Natural killer cell (primary cell): ENCODE results near the gene EXD2. TPM values are rescaled to one million over a fixed set of nuclear protein-coding genes. Genes with fewer than 3 reads are reported as not detected.

Experiments
- ATAC-seq, 3 donors: fragments of 150-1000 bp in 2 of 3; fragments of 200-7000 bp in 1 of 3; cut with Tn5 transposase; 1 replicate in 1 of 3; 2 replicates in 2 of 3; pipeline ENCODE4 v1.10.0; 2021; ENCODE audit warnings: mild to moderate bottlenecking in 2 of 3, moderate library complexity in 2 of 3
- DNase-seq, 2 donors: peaks; one replicate each; pipeline versions ENCODE4 v3.0.0 to v3.0.0-alpha.2; 2013 to 2021; ENCODE audit warnings: mixed read lengths in 1 of 2
- H3K27ac ChIP-seq: one replicate; pipeline ENCODE4 v1.5.1; 2013; ENCODE audit warnings: mild to moderate bottlenecking, low read length
- H3K27me3 ChIP-seq: one replicate; pipeline ENCODE4 v1.6.1; 2013; ENCODE audit warnings: low read length; ENCODE audit not compliant: control insufficient read depth, insufficient read depth
- H3K36me3 ChIP-seq: one replicate; pipeline ENCODE4 v1.6.1; 2013; ENCODE audit warnings: low read length; ENCODE audit not compliant: control insufficient read depth, insufficient read depth
- H3K4me1 ChIP-seq: one replicate; pipeline ENCODE4 v1.6.1; 2013; ENCODE audit warnings: low read length; ENCODE audit not compliant: control insufficient read depth, insufficient read depth
- H3K4me3 ChIP-seq: one replicate; pipeline ENCODE4 v1.5.1; 2013; ENCODE audit warnings: low read length
- H3K9me3 ChIP-seq: one replicate; pipeline ENCODE4 v1.6.1; 2013; ENCODE audit warnings: low read length; ENCODE audit not compliant: control insufficient read depth, insufficient read depth
- H3K27ac Mint-ChIP-seq, 2 donors: one replicate each; pipeline ENCODE4 v1.8.0; 2022; ENCODE audit warnings: mild to moderate bottlenecking in 2 of 2, mixed read lengths in 2 of 2, moderate library complexity in 1 of 2
- H3K27me3 Mint-ChIP-seq, 2 donors: one replicate each; pipeline ENCODE4 v1.8.0; 2022; ENCODE audit warnings: low read depth in 2 of 2, mixed read lengths in 2 of 2
- H3K36me3 Mint-ChIP-seq: one replicate; pipeline ENCODE4 v1.8.0; 2022; ENCODE audit warnings: mixed read lengths
- H3K4me1 Mint-ChIP-seq, 2 donors: one replicate each; pipeline ENCODE4 v1.8.0; 2022; ENCODE audit warnings: mixed read lengths in 2 of 2
- H3K4me3 Mint-ChIP-seq: one replicate; pipeline ENCODE4 v1.8.0; 2022; ENCODE audit warnings: mild to moderate bottlenecking, moderate library complexity, mixed read lengths
- H3K9me3 Mint-ChIP-seq, 2 donors: one replicate each; pipeline ENCODE4 v1.8.0; 2022; ENCODE audit warnings: mixed read lengths in 2 of 2
- CTCF ChIP-seq: fragments of 200-600 bp; IDR thresholded peaks from one replicate; pipeline ENCODE4 v1.8.0; 2022; ENCODE audit warnings: antibody characterized with exemption
- WGBS: methylation state at CpG from one replicate; pipeline ENCODE4 v1.1.7; 2013; ENCODE audit warnings: missing lambda C conversion rate; ENCODE audit not compliant: insufficient coverage; 5-methylcytosine and 5-hydroxymethylcytosine counted together
- intact Hi-C: fragments of 100-400 bp; cut with micrococcal nuclease; formaldehyde crosslinking; loops from one replicate; pipeline ENCODE4 v1.14.2; 2022
- total RNA-seq, 4 donors: library from RNA; stranded (reverse); fragments of 120-200 nt in 1 of 4; gene quantifications; one replicate each; pipeline versions ENCODE4 v1.2.3 to v1.2.4, GENCODE V29; 2013 to 2022

EXD2 gene
- total RNA-seq, 3 donors from 2014 or later (not counting 1 experiment from before 2014, with no cell fraction given): 2.0 to 4.9 (median 2.9) TPM

DNA sequence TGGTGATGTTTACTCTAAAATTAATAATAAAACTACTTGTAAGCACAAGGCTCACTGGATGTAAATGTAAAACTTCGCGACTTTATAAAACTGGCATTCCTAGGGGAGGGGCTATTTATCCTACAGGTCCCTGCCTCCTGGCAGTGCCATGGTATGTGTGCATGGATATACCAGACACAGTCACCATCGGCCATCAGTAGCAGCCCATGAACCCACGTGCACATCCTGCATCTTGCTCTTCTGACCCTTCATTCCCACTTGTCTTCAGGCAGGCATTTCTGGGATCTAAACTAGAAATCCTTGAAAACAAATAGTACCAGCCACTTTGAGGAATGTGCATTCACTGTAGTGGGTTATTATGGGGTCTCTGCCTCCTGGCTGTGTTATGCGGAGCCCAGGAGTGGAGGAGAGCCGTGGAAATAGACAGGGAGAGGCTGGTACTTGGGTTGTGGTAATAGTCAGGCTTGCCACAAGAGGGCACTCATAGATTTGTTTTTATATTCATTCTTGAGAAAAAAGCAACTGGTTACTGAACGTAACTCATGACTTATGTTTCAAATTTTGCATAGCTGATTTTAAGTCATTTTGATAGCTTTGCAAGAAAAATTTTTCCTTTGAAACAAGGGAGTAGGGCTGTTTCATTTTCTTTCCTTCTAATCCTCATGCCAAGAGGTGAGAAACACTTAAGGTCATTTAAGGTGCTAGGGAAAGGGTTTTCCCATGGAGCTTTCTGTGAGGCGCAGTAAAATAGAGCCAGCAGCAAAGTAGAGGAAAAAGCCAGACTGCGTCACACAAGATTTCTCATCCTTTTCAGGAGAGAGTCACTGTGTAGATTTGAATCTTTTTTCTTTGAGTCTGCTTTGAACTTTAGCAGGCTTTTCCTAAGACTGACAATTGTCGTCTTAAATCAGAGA, 51.3 kb downstream of the EXD2 start:
- Mint-ChIP-seq H3K27me3 (no peaks in the 10 kb centered on the region), H3K36me3 (peaks cover 6% of the 10 kb centered on the region), H3K4me3 (no peak overlapping the region), H3K9me3 (no peaks in the 10 kb centered on the region), H3K27ac (no peak overlapping the region), H3K4me1 (no peaks in the 10 kb centered on the region)
- peak in 1 of 2 donors; percentile 75 for DNase-seq
- Histone ChIP-seq H3K4me1 (no peaks in the 10 kb centered on the region), H3K27ac (no peak overlapping the region), H3K27me3 (no peaks in the 10 kb centered on the region), H3K36me3 (peaks cover 9% of the 10 kb centered on the region), H3K9me3 (no peaks in the 10 kb centered on the region), H3K4me3 (no peak overlapping the region)
- peak in 2 of 3 donors; percentile 46 to 69 for ATAC-seq
- peak; percentile 81 for TF ChIP-seq CTCF
- WGBS: 74% methylated on average over 9 of the region's 10 CpGs
- intact Hi-C loops: loop anchor here (1.0 kb wide), 3 partner anchors 113 to 332 kb away; partner anchors contain the start of gene CCDC177

- intact Hi-C loops: no loop called here
- no peaks in the 10 kb centered on the region for H3K9me3 ChIP-seq
- no peaks in the 10 kb centered on the region for H3K27me3 ChIP-seq
- no peaks in the 10 kb centered on the region for H3K27me3 Mint-ChIP-seq
- H3K4me3 Mint-ChIP-seq: no peak overlapping the region
- H3K36me3 Mint-ChIP-seq: peaks cover 6% of the 10 kb centered on the region
- ATAC-seq (no peak), DNase-seq (no peak)
- H3K4me1 Mint-ChIP-seq: no peaks in the 10 kb centered on the region
- no peak overlapping the region for H3K27ac ChIP-seq
- no peak overlapping the region for H3K27ac Mint-ChIP-seq
- WGBS: 97% methylated on average over 3 of the region's 3 CpGs
- no peak for TF ChIP-seq CTCF
- H3K4me3 ChIP-seq: no peak overlapping the region
- H3K36me3 ChIP-seq: no peaks in the 10 kb centered on the region
- no peaks in the 10 kb centered on the region for H3K9me3 Mint-ChIP-seq
- H3K4me1 ChIP-seq: no peaks in the 10 kb centered on the region
Observed at GRCh38 chr14:69244946-69245345, 53.6 kb downstream of the EXD2 start.

DNA sequence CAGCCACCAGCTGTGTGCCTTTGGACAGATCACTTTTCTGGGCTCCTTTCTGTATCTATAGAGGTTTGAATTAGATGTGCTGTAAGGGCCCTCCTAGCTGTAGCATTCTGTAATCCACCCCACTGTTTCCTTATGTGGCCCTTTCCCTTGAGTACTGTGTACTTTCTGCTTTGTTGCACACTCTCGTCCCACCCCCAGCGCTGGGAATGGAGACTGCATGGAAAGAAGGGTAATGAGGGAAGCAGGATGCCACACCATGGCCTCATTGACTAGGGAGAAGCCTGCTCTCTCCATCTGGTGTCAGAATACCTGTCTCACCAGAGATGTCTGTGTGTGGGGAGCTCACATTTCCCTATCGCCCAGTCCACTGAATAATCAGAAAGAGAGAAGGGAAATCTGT, 55.0 kb downstream of the EXD2 start:
- ATAC-seq (no peak), DNase-seq (no peak)
- Mint-ChIP-seq H3K36me3 (peaks cover 6% of the 10 kb centered on the region), H3K9me3 (no peaks in the 10 kb centered on the region), H3K27me3 (peaks cover 0 to 7% of the 10 kb centered on the region in 2 donors), H3K4me1 (no peaks in the 10 kb centered on the region), H3K4me3 (no peak overlapping the region), H3K27ac (no peak overlapping the region)
- no peak for TF ChIP-seq CTCF
- no peaks in the 10 kb centered on the region for H3K36me3 ChIP-seq
- no peaks in the 10 kb centered on the region for H3K4me1 ChIP-seq
- WGBS: 93% methylated on average over 1 of the region's 3 CpGs
- H3K9me3 ChIP-seq: no peaks in the 10 kb centered on the region
- no peaks in the 10 kb centered on the region for H3K27me3 ChIP-seq
- no peak overlapping the region for H3K4me3 ChIP-seq
- intact Hi-C loops: no loop called here
- H3K27ac ChIP-seq: no peak overlapping the region
